RPMI8226 (cell line): ENCODE data around the gene MAD2L1.

Experiments used
- DNase-seq: peaks from one replicate; pipeline ENCODE4 v3.0.0-alpha.2; 2015

Gene MAD2L1

GRCh38 chr4:120056246-120056645 is 10.4 kb downstream of the MAD2L1 start:
- DNase-seq: no peak

- no peak for DNase-seq
Measured at GRCh38 chr4:120055795-120056194, 10.9 kb downstream of the MAD2L1 start.

DNA sequence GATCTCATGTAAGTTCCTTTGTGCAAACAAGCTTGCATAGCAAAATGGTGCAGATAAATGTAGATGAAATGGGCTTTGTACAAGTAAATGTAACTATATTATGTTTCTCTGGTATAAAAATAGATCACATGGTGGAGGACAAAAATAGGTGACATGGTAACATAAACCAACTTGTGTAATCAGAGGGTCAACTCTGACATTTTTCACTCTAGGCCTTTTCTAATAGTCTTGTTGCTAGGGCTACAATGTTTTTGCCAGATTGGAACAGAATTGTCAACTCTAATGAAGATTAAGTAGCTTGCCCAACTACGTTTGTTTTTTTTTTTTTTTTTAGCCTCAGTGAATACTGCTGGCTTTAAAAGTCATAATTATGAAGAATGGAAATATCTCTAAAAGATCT is 11.5 kb downstream of the MAD2L1 start:
- no peak for DNase-seq

DNA sequence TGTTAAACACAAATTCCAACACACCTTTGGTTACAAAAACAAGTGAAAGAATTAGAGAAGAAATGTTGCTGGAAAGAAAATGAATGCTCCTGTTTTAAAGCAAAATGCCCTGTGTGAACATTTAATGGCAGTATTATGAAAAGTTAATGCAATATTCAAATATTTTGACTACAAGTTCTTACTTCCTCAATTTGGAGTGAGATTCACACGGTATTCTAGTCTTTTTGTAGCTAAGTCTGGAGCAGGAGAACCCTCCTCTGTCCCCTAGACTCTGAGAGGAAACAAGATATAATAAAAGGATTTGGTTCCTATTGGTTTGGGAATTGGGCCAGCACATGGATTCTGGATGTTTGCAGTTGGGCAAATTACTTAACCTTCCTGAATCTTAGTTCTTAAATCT is 12.7 kb downstream of the MAD2L1 start:
- no peak for DNase-seq

GRCh38 chr4:120052856-120053255 is 13.8 kb downstream of the MAD2L1 start:
- DNase-seq: no peak

DNA sequence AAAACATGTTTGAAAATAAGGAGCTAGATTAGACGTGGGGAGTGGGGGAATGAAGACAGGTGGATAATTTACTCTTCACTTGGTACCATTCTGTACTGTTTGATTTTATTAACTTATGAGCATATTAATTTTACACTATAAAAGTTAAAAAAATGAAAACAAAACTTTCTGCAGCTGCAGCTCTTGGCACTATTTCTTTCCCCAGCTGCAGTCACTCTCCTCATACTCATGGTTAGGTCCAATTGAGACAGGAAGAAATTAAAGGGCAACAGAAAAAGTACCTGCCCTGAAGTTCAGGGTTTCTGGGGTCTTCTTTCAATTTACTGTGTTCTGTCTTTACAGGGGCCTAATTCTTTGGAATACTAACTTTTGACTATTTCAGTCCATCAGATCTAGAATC is 15.4 kb downstream of the MAD2L1 start:
- no peak for DNase-seq

DNA sequence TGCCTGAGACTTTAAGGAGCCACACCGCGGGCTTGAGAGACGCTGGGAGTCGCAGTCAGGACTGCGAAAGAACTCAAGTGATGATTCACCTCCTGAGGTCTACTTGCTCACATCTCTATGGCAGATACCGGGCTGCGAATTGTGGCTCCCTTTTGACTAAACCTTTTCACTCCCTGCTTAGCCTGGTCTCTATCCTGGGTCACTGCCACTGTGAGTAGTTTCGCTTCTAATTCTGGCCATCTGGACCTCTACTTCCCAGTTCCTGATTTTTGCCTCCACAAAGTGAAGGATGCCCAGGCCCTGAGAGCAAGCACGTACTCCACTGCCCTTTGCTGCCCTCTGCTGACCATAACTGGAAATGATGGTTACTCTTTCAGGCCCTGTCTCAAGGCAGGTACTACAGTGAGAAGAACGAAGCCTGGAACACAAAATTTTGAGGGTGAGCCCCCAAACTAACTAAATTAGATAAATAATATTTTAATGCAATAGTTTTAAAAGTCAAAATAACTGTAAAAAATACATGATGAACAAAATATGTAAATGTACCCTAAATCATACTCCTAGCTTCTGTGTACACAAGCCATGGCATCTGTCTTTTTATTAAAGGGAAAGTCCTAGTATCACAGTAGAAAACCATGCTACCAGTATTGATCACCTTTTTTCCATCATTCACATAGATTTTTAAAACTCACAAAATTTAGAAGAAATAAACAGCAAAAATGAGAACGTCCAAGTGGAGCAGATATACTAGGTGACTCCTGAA is 16.7 kb downstream of the MAD2L1 start:
- DNase-seq: peak; percentile 70

GRCh38 chr4:120043828-120044227 is 22.8 kb downstream of the MAD2L1 start:
- DNase-seq: no peak

- no peak for DNase-seq
Measured at GRCh38 chr4:120037411-120037810, 29.2 kb downstream of the MAD2L1 start.

DNA sequence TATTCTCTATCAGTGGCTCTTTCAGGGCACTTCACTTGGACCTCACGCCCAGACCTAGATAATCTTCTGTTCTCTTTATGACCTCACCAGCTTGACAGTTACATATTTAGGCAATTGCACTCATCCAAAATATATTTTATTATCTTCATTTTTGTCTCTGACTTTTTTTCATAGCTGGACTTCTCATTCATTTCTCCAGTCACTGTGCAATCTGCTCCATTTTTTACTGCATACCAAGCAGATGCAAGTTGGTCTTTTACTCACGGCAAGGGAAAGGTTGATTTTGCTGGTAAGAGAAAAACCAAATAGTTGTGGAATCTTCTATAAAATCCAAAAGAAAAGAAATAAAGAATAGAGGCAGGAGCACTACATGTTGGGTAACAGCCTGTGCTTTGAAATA is 31.7 kb downstream of the MAD2L1 start:
- no peak for DNase-seq

GRCh38 chr4:120026853-120027252 is 39.8 kb downstream of the MAD2L1 start:
- no peak for DNase-seq

DNA sequence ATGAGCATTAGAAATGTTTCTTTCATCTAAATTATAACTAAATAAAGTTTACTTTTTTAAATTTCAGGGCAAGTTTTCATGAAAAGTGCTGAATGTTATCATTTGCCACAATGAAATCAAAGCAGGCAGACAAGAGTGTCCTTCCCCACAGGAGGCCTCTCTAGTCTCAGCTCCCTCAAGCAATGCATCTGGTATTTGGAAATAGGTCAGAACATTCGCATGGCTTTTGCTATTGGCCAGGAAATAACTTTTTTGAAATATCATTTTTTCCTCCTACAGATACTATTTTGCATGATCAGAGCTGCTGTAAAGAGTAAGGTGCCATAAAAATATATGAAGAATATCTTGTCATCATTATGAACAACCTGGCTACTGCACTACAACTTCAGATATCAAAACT is 41.1 kb downstream of the MAD2L1 start:
- no peak for DNase-seq

- DNase-seq: no peak
Measured at GRCh38 chr4:120018786-120019185, 47.9 kb downstream of the MAD2L1 start.

DNA sequence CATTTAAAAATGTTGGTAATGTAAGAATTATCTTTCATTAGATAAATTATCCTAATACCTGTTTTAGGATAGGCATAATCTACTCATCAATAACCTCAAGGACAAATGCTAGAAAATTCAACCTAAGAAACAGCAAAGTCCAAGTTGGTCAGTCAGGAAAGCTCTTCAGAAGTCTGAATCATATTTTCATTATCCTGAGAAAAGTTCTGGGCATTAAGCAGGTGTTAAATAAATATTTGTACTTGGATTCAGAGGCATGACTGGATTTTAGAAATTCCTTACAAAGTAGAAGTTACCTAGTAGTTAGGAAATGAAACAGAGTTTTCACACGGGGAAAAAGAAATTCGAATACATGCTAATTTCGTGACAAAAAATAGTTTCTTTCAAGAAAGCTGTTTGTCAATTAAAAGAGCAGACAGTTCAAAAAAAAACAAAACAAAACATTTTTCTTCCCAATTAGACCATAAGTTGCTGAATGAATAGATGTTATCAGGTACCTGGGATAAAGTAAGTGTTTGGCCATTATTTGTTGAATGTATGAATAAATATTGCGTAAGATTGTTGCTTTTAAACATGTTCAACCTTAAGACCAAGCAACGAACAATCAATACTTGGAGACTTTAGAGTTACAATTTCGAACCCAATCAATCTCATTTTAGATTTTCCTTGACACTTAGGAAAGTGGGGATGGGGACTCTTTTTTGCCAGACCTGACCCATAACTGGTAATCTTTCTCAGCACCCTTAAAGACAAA is 48.5 kb downstream of the MAD2L1 start:
- DNase-seq: no peak

GRCh38 chr4:120011725-120012124 is 54.9 kb downstream of the MAD2L1 start:
- no peak for DNase-seq

GRCh38 chr4:120010646-120011045 is 56.0 kb downstream of the MAD2L1 start:
- no peak for DNase-seq

DNA sequence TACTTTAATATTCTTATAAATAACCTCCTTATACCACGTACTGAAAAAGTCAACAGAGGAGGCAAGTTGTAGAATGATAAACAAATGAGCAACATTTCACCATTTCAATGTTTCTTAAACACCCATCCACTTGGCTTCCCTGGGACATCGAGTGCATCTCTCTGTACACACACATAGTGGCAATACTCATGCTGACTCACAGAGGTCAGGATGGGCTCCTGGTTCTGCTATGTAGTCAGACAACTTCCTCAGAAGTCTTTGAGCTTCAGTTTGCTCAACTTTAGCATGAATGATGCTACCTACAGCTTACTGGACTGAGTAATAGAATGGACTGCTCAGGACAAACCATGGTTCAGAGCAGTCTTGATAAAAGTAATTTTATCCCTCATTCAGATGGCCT is 56.9 kb downstream of the MAD2L1 start:
- DNase-seq: no peak

- DNase-seq: no peak
Measured at GRCh38 chr4:120008957-120009356, 57.7 kb downstream of the MAD2L1 start.

DNA sequence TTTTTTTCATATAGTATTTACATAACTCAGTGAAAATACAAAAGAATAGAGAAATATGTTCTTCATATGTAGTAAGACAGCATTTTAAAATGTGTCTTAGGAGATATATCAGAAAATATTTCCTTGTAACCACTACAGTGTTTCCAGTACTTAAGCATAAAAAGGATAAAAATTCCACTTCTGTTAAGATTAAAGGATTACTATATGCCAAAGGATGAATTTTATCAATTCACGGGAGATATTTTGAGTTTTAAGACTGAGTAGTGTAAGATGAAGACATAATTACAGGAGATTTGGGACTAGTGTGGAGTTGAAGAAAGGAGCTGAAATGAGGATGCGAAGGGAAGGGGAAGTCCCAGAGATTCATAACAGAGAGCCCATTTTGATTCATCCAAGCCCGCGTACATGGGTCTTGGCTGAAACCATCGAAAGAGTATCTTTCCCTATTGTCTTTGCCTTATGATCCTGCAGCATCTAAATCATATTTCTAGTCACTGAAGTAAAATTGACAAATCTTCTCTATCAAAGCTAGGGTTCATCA is 58.7 kb downstream of the MAD2L1 start:
- DNase-seq: no peak

- DNase-seq: no peak
Measured at GRCh38 chr4:120007191-120007871, 59.3 kb downstream of the MAD2L1 start.
